DMS114 treated with DMSO at 0.1 percent for 48 hours (cell line): ENCODE results near the gene LDAH.

Experiments
- DNase-seq: peaks from one replicate; lab custom pipeline; 2025; ENCODE audit not compliant: unreplicated experiment; lab: John Stamatoyannopoulos, UW

LDAH gene

GRCh38 chr2:20781656-20782265 is 41.1 kb downstream of the LDAH start:
- DNase-seq: no peak

- no peak for DNase-seq
Measured at GRCh38 chr2:20771299-20771698, 51.6 kb downstream of the LDAH start.

DNA sequence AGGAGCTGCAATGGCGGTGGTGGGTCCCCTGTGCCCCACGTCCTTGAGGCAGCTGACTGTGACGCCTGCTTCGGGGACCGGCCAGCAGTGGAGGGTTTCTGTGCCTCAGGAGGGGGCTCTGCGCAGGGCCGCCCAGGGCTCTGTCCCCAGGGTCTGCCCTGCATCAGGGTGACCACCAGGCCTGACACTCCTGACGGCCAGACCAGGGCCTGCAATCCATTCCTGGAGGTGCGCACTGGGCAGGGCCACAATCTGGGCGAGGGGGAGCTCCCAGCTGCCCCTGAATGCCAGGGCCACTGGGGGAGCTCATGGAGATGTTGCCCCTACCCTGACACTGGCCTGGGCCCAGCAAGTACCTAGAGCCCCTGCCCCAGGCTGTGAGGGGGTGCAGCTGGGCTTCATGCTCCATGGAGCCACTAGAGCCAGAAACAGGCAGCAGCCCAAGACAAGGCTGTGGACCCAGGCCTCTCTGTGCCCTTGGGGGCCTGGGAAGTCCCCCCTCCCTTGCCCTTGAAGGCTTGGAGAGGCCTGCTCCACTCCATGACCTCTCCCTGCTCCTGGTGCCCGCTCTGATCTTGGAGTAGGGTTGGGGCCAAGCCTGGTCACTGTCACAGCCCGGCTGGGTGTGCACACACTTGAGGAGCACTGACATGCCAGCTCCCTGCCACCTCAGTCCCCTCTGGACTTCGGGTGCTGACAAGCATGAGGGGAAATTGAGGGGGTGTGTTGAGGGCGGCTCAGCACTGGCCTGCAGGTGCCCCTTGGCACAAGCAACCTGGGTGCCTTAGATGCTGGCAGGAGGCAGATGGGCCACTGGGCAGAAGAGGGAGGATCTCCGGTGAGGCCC is 55.9 kb downstream of the LDAH start:
- no peak for DNase-seq

DNA sequence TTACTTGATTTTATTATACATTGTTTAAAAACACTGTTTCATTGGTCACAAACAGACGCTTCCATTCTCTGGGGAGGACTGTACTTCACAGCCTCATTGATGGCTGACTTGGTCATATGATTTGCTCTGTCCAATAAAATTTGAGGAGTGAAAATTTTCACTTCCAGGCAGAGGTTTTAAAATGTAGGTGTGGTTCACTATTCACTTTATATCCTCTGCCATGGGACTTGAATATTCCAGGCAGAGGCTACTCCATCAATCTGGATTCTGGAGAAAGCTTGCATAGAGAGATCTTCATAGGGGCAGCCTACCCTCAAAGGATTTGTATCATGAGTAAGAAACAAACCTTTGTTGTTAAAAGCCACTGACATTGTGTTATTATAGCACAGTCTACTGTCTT is 56.7 kb downstream of the LDAH start:
- no peak for DNase-seq

GRCh38 chr2:20762945-20763683 is 59.8 kb downstream of the LDAH start:
- DNase-seq: no peak

GRCh38 chr2:20759487-20759886 is 63.4 kb downstream of the LDAH start:
- DNase-seq: no peak

DNA sequence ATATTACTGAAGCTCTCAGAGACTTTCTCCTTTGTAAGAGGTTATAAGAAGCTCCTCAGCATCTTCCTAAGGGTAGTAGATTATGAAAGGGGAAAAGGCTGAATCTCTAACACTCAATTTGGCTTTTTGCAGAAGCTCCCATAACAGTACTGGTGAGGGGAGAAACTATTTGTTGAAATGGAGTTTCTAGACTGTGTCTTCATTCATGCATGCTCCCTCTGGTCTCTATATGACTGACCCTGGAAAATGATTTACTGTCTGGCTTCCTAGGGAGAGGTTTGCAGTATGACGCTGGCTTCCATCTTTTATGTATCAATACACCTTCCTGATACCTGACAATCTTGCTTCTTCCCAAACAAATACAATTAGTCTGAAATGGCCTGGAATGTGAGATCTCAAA is 63.9 kb downstream of the LDAH start:
- DNase-seq: no peak

DNA sequence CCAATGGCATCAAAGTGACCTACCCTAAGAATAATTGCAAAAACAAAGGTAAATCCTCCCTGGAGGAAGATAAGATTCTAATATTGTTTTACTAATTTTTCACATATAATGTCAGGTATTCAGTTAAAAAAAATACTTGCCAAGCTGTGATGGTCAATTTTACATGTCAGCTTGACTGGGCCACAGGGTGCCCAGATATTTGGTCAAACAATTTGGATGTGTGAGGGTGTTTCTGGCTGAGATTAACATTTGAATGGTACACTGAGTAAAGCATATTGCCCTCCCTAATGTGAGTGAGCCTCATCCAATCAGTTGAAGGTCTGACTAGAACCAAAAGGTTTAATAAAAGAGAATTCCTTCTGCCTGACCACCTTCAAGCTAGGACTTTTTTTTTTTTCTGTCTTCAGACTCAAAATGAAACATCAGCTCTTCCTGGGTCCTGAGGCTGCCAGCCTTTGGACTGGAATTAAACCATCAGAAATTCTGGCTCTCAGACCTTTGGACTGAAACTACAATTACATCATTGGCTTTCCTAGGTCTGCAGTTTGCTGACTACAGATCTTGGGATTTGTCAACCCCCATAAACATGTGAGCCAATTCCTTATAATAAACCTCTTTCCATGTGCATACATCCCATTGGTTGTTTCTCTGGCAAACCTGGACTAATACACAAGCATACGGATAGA is 65.4 kb downstream of the LDAH start:
- no peak for DNase-seq

DNA sequence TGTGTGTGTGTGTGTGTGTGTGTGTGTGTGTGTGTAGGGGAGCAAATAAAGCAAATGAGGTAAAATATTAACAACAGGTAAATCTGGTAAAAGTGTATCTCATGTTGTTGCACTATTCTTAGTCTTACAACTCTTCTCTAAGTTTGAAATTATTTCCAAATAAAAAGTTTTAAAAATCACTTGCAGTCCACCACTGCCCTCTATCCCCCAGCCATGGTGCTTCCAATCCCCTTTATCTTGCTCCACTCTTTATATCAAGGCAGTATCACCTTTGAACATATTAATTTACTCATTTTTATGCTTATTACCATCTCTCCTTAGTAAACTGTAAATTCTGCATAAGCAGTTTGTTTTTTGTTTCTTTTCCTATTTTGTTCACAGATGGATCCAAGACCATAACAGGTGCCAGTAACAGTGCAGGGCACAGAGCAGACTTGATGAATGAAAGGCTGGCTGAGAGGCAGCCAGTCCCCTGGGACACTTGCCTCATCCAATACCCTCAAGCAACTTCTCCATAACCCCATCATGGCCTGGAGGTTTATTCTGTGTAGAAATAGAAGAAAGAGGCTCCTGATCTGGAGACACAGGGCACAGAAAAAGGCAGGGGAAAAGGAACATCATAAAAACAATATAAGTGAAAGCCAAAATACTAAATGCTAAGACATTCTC is 67.6 kb downstream of the LDAH start:
- peak; percentile 3 for DNase-seq

DNA sequence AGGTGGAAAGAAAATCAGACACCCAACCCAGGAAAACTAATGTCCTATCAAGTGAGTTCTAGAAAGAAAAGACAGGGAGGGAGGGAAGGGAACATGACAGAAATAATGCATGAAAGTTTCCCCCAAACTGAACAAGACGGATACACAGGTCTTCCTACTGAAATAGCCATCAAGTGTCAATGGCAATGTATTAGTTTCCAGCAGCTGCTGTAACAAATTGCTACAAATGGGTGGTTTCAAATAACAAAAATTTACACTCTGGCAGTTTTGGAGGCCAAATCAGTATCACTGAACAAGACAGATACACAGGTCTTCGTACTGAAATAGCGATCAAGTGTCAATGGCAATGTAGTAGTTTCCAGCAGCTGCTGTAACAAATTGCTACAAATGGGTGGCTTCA is 70.6 kb downstream of the LDAH start:
- DNase-seq: no peak

- DNase-seq: no peak
Measured at GRCh38 chr2:20747317-20747716, 75.6 kb downstream of the LDAH start.

DNA sequence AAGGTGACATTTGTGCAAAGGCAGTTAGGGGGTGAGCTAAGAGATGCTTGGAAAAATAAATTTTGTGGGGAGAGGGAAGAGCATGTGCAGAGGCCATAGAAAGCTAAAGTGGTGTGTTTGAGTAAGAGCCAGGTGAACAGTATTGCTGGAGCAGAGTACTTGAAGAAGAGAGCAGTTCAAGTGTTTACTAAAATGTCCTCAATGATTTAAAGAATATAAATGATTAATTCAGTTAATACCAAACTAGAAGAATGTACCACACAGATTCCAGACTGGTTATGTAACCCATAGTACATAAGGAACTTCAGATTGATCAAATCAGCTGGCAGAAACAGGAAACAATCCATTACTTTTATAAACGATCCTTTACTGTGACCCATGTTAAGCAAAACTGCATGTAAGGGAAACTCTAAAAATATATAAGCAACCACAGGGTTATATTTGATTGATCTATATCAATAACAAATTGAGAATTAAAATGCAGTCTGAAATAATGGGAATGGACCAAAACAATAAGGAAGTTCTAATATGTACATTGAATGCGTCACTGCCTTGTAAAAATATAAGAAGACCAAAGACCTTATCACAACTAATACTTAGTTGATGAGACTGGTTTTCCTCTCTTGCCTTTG is 76.9 kb downstream of the LDAH start:
- DNase-seq: no peak

DNA sequence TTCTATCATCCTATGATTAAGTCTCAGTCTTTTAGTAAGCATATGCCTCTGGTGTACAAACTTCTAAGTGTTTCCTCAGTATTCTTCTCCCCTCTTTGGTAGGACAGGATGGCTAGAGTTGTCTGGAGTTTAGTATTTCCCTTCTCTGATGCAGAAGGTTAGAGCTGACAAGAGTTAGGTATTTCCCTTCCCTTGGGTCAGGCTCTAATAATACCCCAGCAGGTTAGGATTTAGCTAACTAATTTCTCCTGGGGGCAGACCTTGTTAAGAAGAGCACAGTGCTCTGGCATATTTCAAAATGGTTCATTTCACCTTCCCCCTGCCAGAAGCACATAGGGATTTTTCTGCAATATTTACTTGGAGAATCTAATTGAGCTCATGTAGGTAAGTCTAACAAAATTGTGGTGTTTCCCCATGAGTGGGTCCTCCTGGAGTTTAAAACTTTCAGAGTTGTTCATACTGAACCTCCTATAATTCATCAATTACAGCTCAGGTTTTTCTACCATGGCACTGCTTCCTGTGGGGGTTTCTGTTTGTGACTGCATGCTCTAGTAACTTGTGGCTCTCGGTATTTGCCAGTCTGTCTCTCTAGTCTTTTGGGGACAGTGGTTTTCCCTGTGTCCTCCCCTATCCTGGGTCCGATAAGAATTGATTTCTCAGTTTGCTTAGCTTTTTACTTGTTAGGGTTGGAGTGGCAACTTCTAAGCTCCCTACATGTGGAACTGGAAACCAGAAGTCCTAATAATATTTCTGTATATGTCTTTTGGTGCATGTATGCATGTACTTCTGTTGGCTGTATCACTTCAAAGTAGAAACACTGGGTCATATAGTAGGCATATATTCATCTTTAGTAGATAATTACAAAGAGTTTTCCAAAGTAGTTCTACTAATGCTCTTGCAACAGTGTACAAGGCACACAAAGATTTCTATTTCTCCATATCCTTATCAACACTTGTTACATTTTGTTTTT is 78.2 kb downstream of the LDAH start:
- DNase-seq: no peak

DNA sequence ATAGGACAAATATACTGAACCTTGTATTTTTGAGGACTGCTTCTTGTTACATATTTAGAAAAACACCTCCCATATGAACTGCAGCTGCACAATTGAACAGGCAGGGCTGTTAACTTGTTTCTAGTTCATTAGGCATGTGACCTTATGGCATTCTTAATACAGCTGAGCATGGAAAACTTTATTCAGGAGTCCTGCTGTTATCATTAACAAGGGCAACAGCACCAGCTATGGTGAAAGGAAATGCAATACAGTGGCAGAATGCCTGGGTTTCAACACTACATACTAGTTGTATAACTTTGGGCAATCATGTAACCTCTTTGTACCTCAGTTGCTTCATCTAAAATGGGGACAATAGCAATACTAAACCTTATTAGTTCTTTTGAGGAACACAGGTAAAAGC is 84.1 kb downstream of the LDAH start:
- no peak for DNase-seq

DNA sequence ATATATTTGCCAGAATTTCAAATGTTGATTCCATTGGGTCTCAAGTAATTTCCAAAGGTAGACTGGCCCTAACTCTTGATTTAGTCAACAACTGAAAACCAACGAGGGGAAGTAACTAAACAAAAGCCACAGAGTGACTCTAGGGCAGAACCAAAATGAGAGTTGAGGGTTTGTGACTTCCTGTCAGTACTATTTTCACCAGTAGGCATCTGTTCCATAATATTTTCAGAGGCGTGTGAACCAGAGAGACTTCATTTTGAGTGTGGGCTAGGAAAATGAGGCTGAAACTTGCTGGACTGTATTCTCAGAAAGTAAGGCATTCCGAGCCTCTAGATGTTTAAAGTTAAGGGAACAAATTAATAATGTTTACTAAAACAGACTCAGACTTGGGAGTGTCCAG is 85.4 kb downstream of the LDAH start:
- no peak for DNase-seq

DNA sequence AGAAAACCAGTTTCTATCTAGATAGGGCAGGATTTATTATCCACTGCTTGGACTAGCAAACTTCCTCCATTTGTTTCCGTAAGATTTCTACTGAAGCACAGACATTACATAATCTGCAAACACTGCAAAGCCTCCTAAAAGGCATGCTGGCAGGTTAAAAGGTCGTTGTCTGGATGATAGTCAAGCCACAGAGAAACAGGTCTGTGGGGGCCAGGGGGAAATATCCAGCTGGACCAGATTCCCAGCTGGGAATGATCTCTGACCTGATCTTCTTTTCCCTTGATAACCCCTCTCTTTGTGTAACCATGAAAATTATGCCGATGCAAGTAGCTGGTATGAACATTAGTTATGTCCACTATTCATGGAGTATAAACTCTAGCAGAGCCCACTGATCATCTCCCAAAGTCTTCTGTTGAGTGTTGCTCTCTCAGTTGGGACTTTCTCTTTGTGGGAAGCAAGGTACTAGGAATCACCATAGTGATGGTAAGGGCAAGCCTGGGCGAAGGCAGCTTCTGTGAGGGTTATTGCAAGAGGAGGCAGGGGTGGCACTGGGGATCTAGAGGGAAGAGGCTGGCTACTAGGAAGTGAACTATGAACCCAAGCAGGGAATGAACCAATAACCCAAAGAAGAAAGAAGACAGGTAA is 94.7 kb downstream of the LDAH start:
- DNase-seq: no peak

DNA sequence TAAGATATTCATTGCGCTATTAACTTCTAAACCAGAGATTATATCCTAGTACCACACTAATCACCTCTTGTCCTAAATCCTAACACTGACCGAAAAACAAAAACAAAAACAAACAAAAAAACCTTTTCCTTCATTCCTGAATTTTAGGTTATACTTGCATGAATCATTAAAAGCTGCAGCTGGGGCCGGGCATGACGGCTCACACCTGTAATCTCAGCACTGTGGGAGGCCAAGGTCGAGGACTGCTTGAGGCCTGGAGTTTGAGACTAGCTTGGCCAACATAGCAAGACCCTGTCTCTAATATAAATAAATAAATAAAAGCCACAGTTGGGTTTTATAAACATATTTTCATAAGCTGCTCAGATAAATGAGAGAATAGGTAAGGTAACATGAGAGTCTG is 96.0 kb downstream of the LDAH start:
- DNase-seq: no peak

GRCh38 chr2:20725782-20726181 is 97.1 kb downstream of the LDAH start:
- DNase-seq: no peak

GRCh38 chr2:20724500-20725053 is 98.3 kb downstream of the LDAH start:
- DNase-seq: no peak
